GM12878 (cell line): Measurements from ENCODE around the gene SPATC1L. TPM values are rescaled to one million over a fixed set of nuclear protein-coding genes. Genes with fewer than 3 reads are reported as not detected.

ENCODE experiments used
- ATAC-seq: fragments of 200-7000 bp; cut with Tn5 transposase; 3 replicates; pipeline ENCODE4 v1.9.1; 2020; ENCODE audit warnings: mild to moderate bottlenecking, moderate library complexity
- BruUV-seq: library from RNA; stranded (reverse); fragments of 400-500 nt; replicated peaks from 2 replicates; lab custom pipeline; 2021; lab: Mats Ljungman, UMichigan
- CTCF ChIA-PET: fragments of 300-600 bp; sonication (Branson Sonifier 250); formaldehyde crosslinking; extraction: SDS; loops from one replicate; lab custom pipeline; 2021; ENCODE audit warnings: inconsistent platforms; lab: Yijun Ruan, JAX
- POLR2A ChIA-PET: fragments of 350-600 bp; formaldehyde crosslinking; extraction: SDS; loops from one replicate; lab custom pipeline; 2021; ENCODE audit warnings: inconsistent platforms; lab: Charles Lee
- RAD21 ChIA-PET: fragments of 300-600 bp; sonication (Branson Sonifier 250); formaldehyde crosslinking; loops from one replicate; lab custom pipeline; 2023; ENCODE audit warnings: antibody characterized with exemption; ENCODE audit not compliant: unreplicated experiment; lab: Charles Lee
- SMC1A ChIA-PET: fragments of 300-600 bp; sonication (Branson Sonifier 250); formaldehyde crosslinking; loops from one replicate; lab custom pipeline; 2023; ENCODE audit not compliant: unreplicated experiment, uncharacterized antibody; lab: Charles Lee
- DNase-seq: peaks from one replicate; pipeline ENCODE4 v3.0.0-alpha.2; 2011; ENCODE audit warnings: low read depth, low spot score
- FAIRE-seq: peaks from 3 replicates; lab custom pipeline; 2011; peaks lifted over from hg19 to GRCh38; lab: Jason Lieb, UNC
- H2AFZ ChIP-seq: 2 replicates; pipeline ENCODE4 v1.6.0; 2011; ENCODE audit warnings: low read depth, low read length, control low read depth; ENCODE audit not compliant: control insufficient read depth
- H3K27ac ChIP-seq: 2 replicates; pipeline ENCODE4 v1.5.1; 2011; ENCODE audit warnings: control low read depth; ENCODE audit not compliant: control insufficient read depth, insufficient read depth
- H3K27me3 ChIP-seq, 2 experiments: replicated peaks in 1 of 2; 2 replicates each; pipeline versions ENCODE4 v1.6.0 to v1.6.1; 2011; ENCODE audit warnings: low read length in 1 of 2; ENCODE audit not compliant: control insufficient read depth in 2 of 2, insufficient read depth in 2 of 2
- H3K36me3 ChIP-seq, 2 experiments: 2 replicates each; pipeline ENCODE4 v1.5.1; 2011; ENCODE audit warnings: low read length in 1 of 2; ENCODE audit not compliant: control insufficient read depth in 2 of 2, insufficient read depth in 2 of 2
- H3K4me1 ChIP-seq: 2 replicates; pipeline ENCODE4 v1.6.1; 2011; ENCODE audit warnings: mild to moderate bottlenecking, low read length, moderate library complexity, mixed read lengths; ENCODE audit not compliant: control insufficient read depth, insufficient read depth
- H3K4me2 ChIP-seq: 2 replicates; pipeline ENCODE4 v1.6.0; 2011; ENCODE audit warnings: control low read depth; ENCODE audit not compliant: control insufficient read depth, insufficient read depth
- H3K4me3 ChIP-seq: fragments of 200-600 bp; sonication (generic); 2 replicates; pipeline ENCODE4 v1.5.1; 2016
- H3K79me2 ChIP-seq: 2 replicates; pipeline ENCODE4 v1.6.0; 2011; ENCODE audit warnings: low read length; ENCODE audit not compliant: control insufficient read depth, insufficient read depth
- H3K9ac ChIP-seq: 2 replicates; pipeline ENCODE4 v1.8.0; 2011; ENCODE audit warnings: low read length, control low read depth, mixed read lengths; ENCODE audit not compliant: control insufficient read depth, insufficient read depth
- H3K9me3 ChIP-seq: replicated peaks from 3 replicates; pipeline ENCODE4 v1.5.1; 2011; ENCODE audit warnings: mild to moderate bottlenecking, low read length; ENCODE audit not compliant: control insufficient read depth, insufficient read depth
- H4K20me1 ChIP-seq: 2 replicates; pipeline ENCODE4 v1.6.0; 2011; ENCODE audit not compliant: control insufficient read depth, insufficient read depth
- CEBPB ChIP-seq, 2 experiments: fragments of 150-350 bp in 1 of 2; IDR thresholded peaks; 2 replicates each; pipeline ENCODE4 v1.6.1; 2012 to 2014; ENCODE audit warnings: low read depth in 2 of 2, low read length in 2 of 2, borderline replicate concordance in 1 of 2, inconsistent platforms in 1 of 2
- USF2 ChIP-seq: IDR thresholded peaks from 2 replicates; pipeline ENCODE4 v1.6.1; 2011; ENCODE audit warnings: low read depth, low read length, improper control_type of control experiment, borderline replicate concordance
- WGBS: methylation state at CpG from one replicate; pipeline ENCODE4 v1.1.6; 2016; ENCODE audit warnings: low lambda C conversion rate; ENCODE audit not compliant: insufficient replicate concordance, insufficient coverage; ENCODE audit errors: missing lambda C conversion rate; 5-methylcytosine and 5-hydroxymethylcytosine counted together
- in situ Hi-C: fragments of 300-500 bp; cut with MboI; formaldehyde crosslinking; loops from 9 replicates; pipeline ENCODE4 v1.14.3; 2018; ENCODE audit warnings: mixed read lengths
- intact Hi-C: fragments of 100-400 bp; cut with micrococcal nuclease; formaldehyde crosslinking; loops from one replicate; pipeline ENCODE4 v1.14.2; 2022; ENCODE audit not compliant: unreplicated experiment
- polyA plus RNA-seq, 11 experiments: library from polyadenylated mRNA; depleted of rRNA in 4 of 11; unstranded in 6 of 11; stranded (reverse) in 5 of 11; fragments of >200 nt; fragmentation: Nextera tagmentation in 4 of 11; fragmentation: Illumina TruSeq in 1 of 11; extraction: Ambion mirVana in 4 of 11; extraction: Trizol in 1 of 11; gene quantifications; 1 replicate in 1 of 11; 2 replicates in 10 of 11; pipeline versions ENCODE4 v1.2.1 to v1.2.3, GENCODE V29; 2011 to 2016; ENCODE audit warnings: inconsistent platforms in 2 of 11, missing spikeins in 2 of 11, low read depth in 1 of 11
- total RNA-seq, 4 experiments: library from RNA; depleted of rRNA in 3 of 4; stranded (reverse); fragments of >200 nt in 3 of 4; fragmentation: Illumina TruSeq in 1 of 4; extraction: Trizol in 1 of 4; gene quantifications; 2 replicates each; pipeline versions ENCODE4 v1.2.1 to v1.2.3, GENCODE V29; 2013 to 2021

The SPATC1L gene
- total and polyA plus RNA-seq, 10 of the 15 experiments (the other 5 are each of a cell fraction or from before 2014, with no cell fraction given), result 1.4 to 16.0 (median 7.0) TPM; not detected in 2

DNA sequence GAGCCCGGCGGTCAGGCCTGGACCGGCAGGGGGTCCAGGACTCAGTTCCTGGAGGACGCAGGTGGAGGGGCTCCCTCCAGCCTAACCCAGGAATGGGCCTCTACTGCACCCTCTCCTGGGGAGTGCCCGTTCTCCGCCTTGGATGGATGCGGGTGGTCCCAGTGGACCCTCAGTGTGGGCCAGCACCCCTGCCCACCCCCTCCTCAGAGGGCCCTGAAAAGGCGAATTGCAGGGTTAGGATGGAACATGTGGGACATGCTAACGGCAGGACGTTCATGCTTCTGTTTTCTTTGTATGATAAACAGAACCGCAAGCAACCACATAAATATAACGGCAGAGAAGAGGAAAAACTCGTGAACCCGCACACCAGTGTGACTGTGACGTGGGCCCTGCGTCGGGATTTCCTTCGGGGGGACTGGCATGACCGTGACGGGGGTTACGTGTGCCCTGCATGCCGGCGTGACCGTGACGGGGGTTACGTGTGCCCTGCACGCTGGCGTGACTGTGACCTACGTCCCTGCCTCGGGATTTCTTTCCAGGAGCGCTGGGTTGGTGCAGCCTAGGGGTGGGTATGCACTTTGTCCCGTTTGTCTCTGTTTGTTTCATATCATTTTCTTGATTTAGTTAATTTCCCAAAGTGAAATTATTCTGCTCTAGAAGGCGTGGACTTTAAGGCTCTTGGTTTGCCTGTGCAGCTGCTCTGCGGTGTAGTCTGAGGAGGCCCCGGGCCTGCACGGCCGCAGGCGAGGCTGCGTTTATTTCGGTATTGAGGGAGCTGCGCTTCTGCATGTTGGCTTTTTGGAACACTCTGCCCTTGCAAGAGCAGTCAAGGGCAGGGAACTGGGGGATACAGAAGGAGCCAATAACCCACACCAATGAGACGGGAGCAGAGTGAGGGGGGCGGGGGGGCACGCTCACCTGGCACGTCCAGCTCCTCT is 32.0 kb downstream of the SPATC1L start:
- BruUV-seq, result no TSS peak
- TF ChIP-seq CEBPB (IDR thresholded peaks at IDR 0.05; ENCODE audit: borderline replicate concordance in 1 of 2, low read depth in 2 of 2, low read length in 2 of 2) (no peak), USF2 (no peak)
- H3K9ac ChIP-seq, result no peak overlapping the region
- H3K36me3 ChIP-seq, result no peaks in the 10 kb centered on the region
- no peaks in the 10 kb centered on the region for H3K27me3 ChIP-seq
- ATAC-seq (no peak), DNase-seq (no peak), FAIRE-seq (no peak)
- H3K4me3 ChIP-seq, result no peak overlapping the region
- intact Hi-C loops, result no loop called here
- ChIA-PET POLR2A (no interaction called here), RAD21 (interaction anchor here (1.0 kb wide), 1 partner anchor 133 kb away, joined by 3 read pairs; no protein-coding TSS in a partner anchor), SMC1A (interaction anchor here (1.0 to 1.8 kb wide), 2 partner anchors 9 to 24 kb away, joined by 3 to 7 read pairs; no protein-coding TSS in a partner anchor), CTCF (interaction anchor here (1.2 to 2.4 kb wide), 6 partner anchors 9 to 311 kb away, joined by 3 to 11 read pairs (median 4); a partner anchor contains a TSS)
- H3K4me2 ChIP-seq, result no peak overlapping the region
- in situ Hi-C loops, result no loop called here
- H2AFZ ChIP-seq, result no peak overlapping the region
- no peaks in the 10 kb centered on the region for H3K4me1 ChIP-seq
- no peak overlapping the region for H3K27ac ChIP-seq
- WGBS, result 64% methylated on average over 42 of the region's 45 CpGs
- H3K79me2 ChIP-seq, result no peaks in the 10 kb centered on the region
- H4K20me1 ChIP-seq, result no peaks in the 10 kb centered on the region
- H3K9me3 ChIP-seq, result no peaks in the 10 kb centered on the region
